Neutrophil (primary cell): ENCODE results near the gene CD7.

Experiments used
- H3K27ac ChIP-seq: fragments of 200-600 bp; sonication (generic); 2 replicates; pipeline ENCODE4 v1.5.1; 2016; ENCODE audit warnings: mild to moderate bottlenecking, moderate library complexity
- H3K27me3 ChIP-seq: fragments of 200-600 bp; sonication (generic); 2 replicates; pipeline ENCODE4 v1.6.0; 2016; ENCODE audit warnings: mild to moderate bottlenecking
- H3K36me3 ChIP-seq: fragments of 200-600 bp; sonication (generic); 2 replicates; pipeline ENCODE4 v1.5.1; 2017
- H3K4me1 ChIP-seq, 2 experiments: fragments of 200-600 bp in 1 of 2; sonication (generic) in 1 of 2; 1 replicate in 1 of 2; 2 replicates in 1 of 2; pipeline versions ENCODE4 v1.5.1 to v1.6.1; 2013 to 2016; ENCODE audit warnings: low read depth in 1 of 2, low read length in 1 of 2, mild to moderate bottlenecking in 1 of 2, moderate library complexity in 1 of 2; ENCODE audit not compliant: control insufficient read depth in 1 of 2, insufficient read depth in 1 of 2
- H3K4me3 ChIP-seq, 2 experiments: fragments of 200-600 bp in 1 of 2; sonication (generic) in 1 of 2; 1 replicate in 1 of 2; 2 replicates in 1 of 2; pipeline ENCODE4 v1.5.1; 2013 to 2016; ENCODE audit warnings: low read depth in 1 of 2, low read length in 1 of 2, mild to moderate bottlenecking in 1 of 2, moderate library complexity in 1 of 2
- H3K9me3 ChIP-seq: fragments of 200-600 bp; sonication (generic); 2 replicates; pipeline ENCODE4 v1.5.1; 2016
- CTCF ChIP-seq: fragments of 200-600 bp; sonication (generic); IDR thresholded peaks from 2 replicates; pipeline ENCODE4 v1.5.1; 2016; ENCODE audit warnings: antibody characterized with exemption

Gene CD7

GRCh38 chr17:82327289-82327688 lies 9.9 kb upstream of the CD7 start:
- H3K9me3 ChIP-seq: no peaks in the 10 kb centered on the region
- TF ChIP-seq CTCF: no peak
- peaks cover 24% of the 10 kb centered on the region for H3K36me3 ChIP-seq
- no peak overlapping the region for H3K27ac ChIP-seq
- H3K4me1 ChIP-seq: peaks cover 3 to 5% of the 10 kb centered on the region in 2 experiments
- peaks cover 43% of the 10 kb centered on the region for H3K27me3 ChIP-seq
- H3K4me3 ChIP-seq: no peak overlapping the region

GRCh38 chr17:82325286-82326180 lies 8.1 kb upstream of the CD7 start:
- Histone ChIP-seq H3K27ac (no peak overlapping the region), H3K9me3 (no peaks in the 10 kb centered on the region), H3K36me3 (peaks cover 34% of the 10 kb centered on the region), H3K27me3 (peaks cover 36% of the 10 kb centered on the region), H3K4me3 (no peak overlapping the region), H3K4me1 (peaks cover 0 to 6% of the 10 kb centered on the region in 2 experiments)
- TF ChIP-seq CTCF: no peak

- TF ChIP-seq CTCF: no peak
- no peak overlapping the region for H3K4me3 ChIP-seq
- peaks cover 35% of the 10 kb centered on the region for H3K27me3 ChIP-seq
- H3K4me1 ChIP-seq: peaks cover 0 to 6% of the 10 kb centered on the region in 2 experiments
- peak overlapping the region; percentile 42 for H3K27ac ChIP-seq
- peaks cover 34% of the 10 kb centered on the region for H3K36me3 ChIP-seq
- H3K9me3 ChIP-seq: no peaks in the 10 kb centered on the region
Observed at GRCh38 chr17:82324566-82325285, 7.3 kb upstream of the CD7 start.

GRCh38 chr17:82323514-82324234 lies 6.3 kb upstream of the CD7 start:
- peaks cover 34% of the 10 kb centered on the region for H3K36me3 ChIP-seq
- no peaks in the 10 kb centered on the region for H3K9me3 ChIP-seq
- H3K4me1 ChIP-seq: peaks cover 0 to 6% of the 10 kb centered on the region in 2 experiments
- no peak overlapping the region for H3K27ac ChIP-seq
- H3K4me3 ChIP-seq: no peak overlapping the region
- no peak for TF ChIP-seq CTCF
- H3K27me3 ChIP-seq: peaks cover 35% of the 10 kb centered on the region

- Histone ChIP-seq H3K4me3 (no peak overlapping the region), H3K27me3 (peaks cover 35% of the 10 kb centered on the region), H3K27ac (peak overlapping the region; percentile 7), H3K9me3 (no peaks in the 10 kb centered on the region), H3K36me3 (peaks cover 34% of the 10 kb centered on the region), H3K4me1 (peaks cover 0 to 6% of the 10 kb centered on the region in 2 experiments)
- TF ChIP-seq CTCF: no peak
Observed at GRCh38 chr17:82322526-82323453, 5.4 kb upstream of the CD7 start.
